Left ventricle myocardium inferior (tissue), 1 donor: ENCODE measurements around the gene KRT74. TPM values are rescaled to one million over a fixed set of nuclear protein-coding genes. Genes with fewer than 3 reads are reported as not detected.

ENCODE experiments used
- DNase-seq: peaks from one replicate; pipeline ENCODE4 v3.0.0-alpha.2; 2020
- H3K27ac ChIP-seq: fragments of 200-600 bp; replicated peaks from 2 replicates; pipeline ENCODE4 v1.8.0; 2021
- H3K27me3 ChIP-seq: fragments of 200-600 bp; 2 replicates; pipeline ENCODE4 v1.8.0; 2021; ENCODE audit warnings: low read depth
- H3K36me3 ChIP-seq: fragments of 200-600 bp; 2 replicates; pipeline ENCODE4 v1.8.0; 2021
- H3K4me1 ChIP-seq: fragments of 200-600 bp; 2 replicates; pipeline ENCODE4 v1.8.0; 2021
- H3K4me3 ChIP-seq: fragments of 200-600 bp; 2 replicates; pipeline ENCODE4 v1.8.0; 2021; ENCODE audit warnings: mild to moderate bottlenecking, moderate library complexity
- H3K9me3 ChIP-seq: fragments of 200-600 bp; replicated peaks from 2 replicates; pipeline ENCODE4 v1.8.0; 2021
- CTCF ChIP-seq: fragments of 200-600 bp; IDR thresholded peaks from 2 replicates; pipeline ENCODE4 v1.8.0; 2021; ENCODE audit warnings: antibody characterized with exemption, mild to moderate bottlenecking, borderline replicate concordance
- intact Hi-C: fragments of 100-400 bp; cut with micrococcal nuclease; formaldehyde crosslinking; loops from one replicate; pipeline ENCODE4 v1.11.0; 2022
- total RNA-seq: library from RNA; stranded (reverse); fragmentation: NEBNext Ultra II Directional; extraction: Animal tissue kit (Norgen Biotek cat#: 25700); gene quantifications from one replicate; pipeline ENCODE4 v1.2.1, GENCODE V29; 2021
- donor health status: DM: no; HTN: yes; CAD: no; lungs with severe emphysema.

The KRT74 gene
- total RNA-seq, 1 donor from 2014 or later = 0.14 TPM

DNA sequence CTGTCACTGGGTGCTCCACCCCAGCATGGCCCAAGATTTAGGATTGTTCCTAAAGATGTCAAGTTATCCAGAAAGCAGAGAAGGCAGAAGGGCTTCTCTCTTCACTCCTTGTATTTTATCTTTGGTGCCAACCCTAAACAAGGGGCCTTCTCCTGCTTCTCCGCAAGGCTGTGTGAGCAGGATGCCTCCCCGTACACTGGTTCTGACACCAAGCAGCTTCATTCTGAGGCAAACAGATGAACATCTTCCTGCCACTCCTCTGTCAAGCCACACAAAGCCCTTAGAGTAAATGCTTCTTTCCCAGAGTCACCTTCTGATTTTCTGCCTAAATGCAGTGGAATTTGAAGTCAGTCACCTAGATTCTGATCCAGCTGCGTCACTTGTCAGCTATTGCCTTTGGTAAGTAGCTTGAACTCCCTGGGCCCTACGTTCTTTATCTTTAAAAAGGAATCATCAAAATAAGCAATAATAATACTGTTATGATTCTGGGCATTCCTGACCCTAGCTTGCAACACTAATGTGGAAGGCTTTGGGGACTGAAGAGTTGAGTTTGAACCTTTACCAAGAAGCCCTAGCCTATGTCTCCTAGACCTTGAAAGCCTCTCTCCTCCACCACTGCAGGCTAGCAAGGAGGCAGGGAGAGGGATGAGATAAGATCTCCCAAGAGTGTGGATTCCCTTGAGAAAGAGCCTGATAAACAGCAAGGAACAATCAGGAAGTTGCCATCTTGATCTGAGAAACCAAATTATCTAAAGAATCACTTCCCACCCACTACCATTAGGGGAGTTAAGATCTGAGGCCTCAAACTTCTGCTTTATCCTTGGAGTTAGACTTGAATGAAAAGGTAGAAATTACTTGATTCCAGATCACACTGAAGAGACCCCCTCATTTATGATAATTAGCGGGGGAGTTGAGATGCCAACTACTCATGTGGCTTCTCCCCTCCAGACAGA lies 39.1 kb upstream of the KRT74 start:
- intact Hi-C loops = no loop called here
- Histone ChIP-seq H3K4me1 (no peaks in the 10 kb centered on the region), H3K36me3 (no peaks in the 10 kb centered on the region), H3K9me3 (no peaks in the 10 kb centered on the region), H3K4me3 (no peak overlapping the region), H3K27ac (no peak overlapping the region), H3K27me3 (peaks cover 88% of the 10 kb centered on the region)
- no peak for DNase-seq
- no peak for TF ChIP-seq CTCF

- Histone ChIP-seq H3K27me3 (peaks cover 88% of the 10 kb centered on the region), H3K4me3 (no peak overlapping the region), H3K4me1 (no peaks in the 10 kb centered on the region), H3K27ac (no peak overlapping the region), H3K36me3 (no peaks in the 10 kb centered on the region), H3K9me3 (no peaks in the 10 kb centered on the region)
- no peak for DNase-seq
- TF ChIP-seq CTCF = no peak
- intact Hi-C loops = no loop called here
Observed at GRCh38 chr12:52611080-52611468, 37.4 kb upstream of the KRT74 start.

DNA sequence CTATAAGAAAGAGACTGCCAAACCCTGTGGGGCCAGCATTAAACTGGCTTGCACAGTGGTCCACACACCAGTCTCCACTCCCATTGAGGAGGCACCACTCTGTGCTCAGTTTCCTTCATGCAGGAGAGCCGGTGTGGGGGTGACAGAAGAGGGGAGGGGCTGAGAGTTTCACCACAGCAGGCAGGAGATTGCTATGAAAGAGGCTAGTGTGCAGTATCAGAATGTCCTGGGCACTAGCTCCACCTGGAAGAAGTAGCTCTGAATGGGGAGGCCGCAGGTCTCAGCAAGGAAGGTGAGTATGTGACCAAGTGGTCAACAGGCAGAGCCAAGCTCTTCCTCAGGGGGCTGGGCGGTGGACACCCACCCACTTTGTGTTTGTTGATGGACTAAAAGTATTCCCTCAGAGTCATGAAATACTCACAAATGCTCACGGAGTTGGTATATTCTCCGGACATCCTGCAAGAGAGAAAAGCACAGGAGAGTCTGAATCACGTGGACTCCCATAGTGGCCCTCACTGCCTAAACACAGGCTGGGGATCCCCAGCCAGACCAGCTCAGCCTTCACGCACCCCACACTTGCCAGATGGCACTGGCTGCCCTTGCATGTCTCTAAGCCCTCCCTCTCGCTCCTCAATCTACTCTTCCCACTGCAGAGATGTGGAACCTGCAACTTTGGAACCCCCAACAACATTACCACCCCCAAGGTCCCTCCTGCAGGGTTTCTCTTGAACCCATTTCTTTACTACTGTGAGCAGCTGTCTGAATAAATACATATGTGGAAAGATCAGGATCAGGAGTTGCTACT lies 35.4 kb upstream of the KRT74 start:
- H3K4me1 ChIP-seq = no peaks in the 10 kb centered on the region
- H3K4me3 ChIP-seq = no peak overlapping the region
- intact Hi-C loops = no loop called here
- DNase-seq = no peak
- no peak for TF ChIP-seq CTCF
- peaks cover 98% of the 10 kb centered on the region for H3K27me3 ChIP-seq
- no peak overlapping the region for H3K27ac ChIP-seq
- no peaks in the 10 kb centered on the region for H3K36me3 ChIP-seq
- no peaks in the 10 kb centered on the region for H3K9me3 ChIP-seq

GRCh38 chr12:52608161-52608560 lies 34.5 kb upstream of the KRT74 start:
- DNase-seq = no peak
- Histone ChIP-seq H3K27ac (no peak overlapping the region), H3K4me1 (no peaks in the 10 kb centered on the region), H3K9me3 (no peaks in the 10 kb centered on the region), H3K4me3 (no peak overlapping the region), H3K27me3 (peaks cover 99% of the 10 kb centered on the region), H3K36me3 (no peaks in the 10 kb centered on the region)
- TF ChIP-seq CTCF = no peak
- intact Hi-C loops = no loop called here

DNA sequence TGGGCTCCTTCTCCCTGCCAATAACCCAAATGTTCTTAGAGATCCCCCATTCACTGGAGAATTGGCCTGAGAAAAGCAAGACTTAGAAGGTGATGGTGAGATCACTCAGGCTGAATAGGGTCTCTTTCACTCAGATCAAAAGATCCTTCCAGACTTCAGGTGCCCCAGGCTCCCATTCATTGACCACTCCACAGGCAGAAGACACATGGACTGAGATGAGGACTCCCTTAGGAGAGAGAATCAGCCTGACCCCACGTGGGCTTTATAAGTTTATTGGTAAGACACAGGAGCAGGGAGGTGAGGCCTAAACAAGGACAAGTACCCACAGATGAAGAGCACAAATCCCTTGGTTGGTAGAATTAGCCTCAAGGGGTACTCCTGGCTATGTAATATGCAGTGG lies 33.7 kb upstream of the KRT74 start:
- Histone ChIP-seq H3K4me3 (no peak overlapping the region), H3K27ac (no peak overlapping the region), H3K9me3 (no peaks in the 10 kb centered on the region), H3K36me3 (no peaks in the 10 kb centered on the region), H3K4me1 (no peaks in the 10 kb centered on the region), H3K27me3 (peaks cover 99% of the 10 kb centered on the region)
- no peak for DNase-seq
- intact Hi-C loops = no loop called here
- no peak for TF ChIP-seq CTCF
